GM12864 (cell line): ENCODE results near the gene OR4D1.

Source experiments
- DNase-seq: peaks from one replicate; pipeline ENCODE4 v3.0.0-alpha.2; 2011; ENCODE audit warnings: low read depth
- H3K4me3 ChIP-seq: 2 replicates; pipeline ENCODE4 v1.5.1; 2011; ENCODE audit warnings: mild to moderate bottlenecking, low read depth, low read length, control low read depth
- TF ChIP-seq, protein P1 (sequence below): IDR thresholded peaks from 2 replicates; pipeline ENCODE4 v1.5.1; 2011; ENCODE audit warnings: low read depth, mild to moderate bottlenecking, moderate library complexity, low read length, control low read depth, inconsistent platforms; ENCODE audit errors: missing control alignments

The OR4D1 gene

GRCh38 chr17:58202859-58203258, 54.7 kb downstream of the OR4D1 start:
- no peak overlapping the region for H3K4me3 ChIP-seq
- TF ChIP-seq, protein P1, sequence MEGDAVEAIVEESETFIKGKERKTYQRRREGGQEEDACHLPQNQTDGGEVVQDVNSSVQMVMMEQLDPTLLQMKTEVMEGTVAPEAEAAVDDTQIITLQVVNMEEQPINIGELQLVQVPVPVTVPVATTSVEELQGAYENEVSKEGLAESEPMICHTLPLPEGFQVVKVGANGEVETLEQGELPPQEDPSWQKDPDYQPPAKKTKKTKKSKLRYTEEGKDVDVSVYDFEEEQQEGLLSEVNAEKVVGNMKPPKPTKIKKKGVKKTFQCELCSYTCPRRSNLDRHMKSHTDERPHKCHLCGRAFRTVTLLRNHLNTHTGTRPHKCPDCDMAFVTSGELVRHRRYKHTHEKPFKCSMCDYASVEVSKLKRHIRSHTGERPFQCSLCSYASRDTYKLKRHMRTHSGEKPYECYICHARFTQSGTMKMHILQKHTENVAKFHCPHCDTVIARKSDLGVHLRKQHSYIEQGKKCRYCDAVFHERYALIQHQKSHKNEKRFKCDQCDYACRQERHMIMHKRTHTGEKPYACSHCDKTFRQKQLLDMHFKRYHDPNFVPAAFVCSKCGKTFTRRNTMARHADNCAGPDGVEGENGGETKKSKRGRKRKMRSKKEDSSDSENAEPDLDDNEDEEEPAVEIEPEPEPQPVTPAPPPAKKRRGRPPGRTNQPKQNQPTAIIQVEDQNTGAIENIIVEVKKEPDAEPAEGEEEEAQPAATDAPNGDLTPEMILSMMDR: no peak
- DNase-seq: no peak

- no peak for DNase-seq
- no peak overlapping the region for H3K4me3 ChIP-seq
- TF ChIP-seq, protein P1: no peak
Measured at GRCh38 chr17:58204796-58205195, 56.6 kb downstream of the OR4D1 start.

DNA sequence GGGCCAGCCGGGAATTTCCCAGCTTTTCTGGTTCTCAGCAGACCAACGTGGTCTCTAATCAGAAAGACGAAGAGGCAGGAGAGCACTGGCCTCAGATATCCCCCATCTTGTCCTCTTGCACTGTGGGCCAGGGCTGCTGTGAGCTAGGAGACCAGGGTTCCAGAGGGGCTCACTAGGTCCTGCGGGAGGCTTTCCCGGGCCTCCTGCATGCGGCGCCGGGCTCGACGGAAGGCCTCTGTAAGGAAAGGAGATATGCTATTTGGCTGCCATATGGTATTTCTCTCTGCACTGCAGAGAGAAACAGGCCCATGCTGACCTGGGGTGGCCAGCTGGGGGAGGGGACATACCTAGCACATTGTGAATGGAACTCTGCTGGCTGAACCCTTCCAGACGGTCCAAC, 57.8 kb downstream of the OR4D1 start:
- TF ChIP-seq, protein P1: no peak
- no peak overlapping the region for H3K4me3 ChIP-seq
- no peak for DNase-seq

- no peak for DNase-seq
- H3K4me3 ChIP-seq: no peak overlapping the region
- TF ChIP-seq, protein P1: no peak
Measured at GRCh38 chr17:58207451-58207850, 59.3 kb downstream of the OR4D1 start.

GRCh38 chr17:58208344-58208743, 60.2 kb downstream of the OR4D1 start:
- no peak overlapping the region for H3K4me3 ChIP-seq
- TF ChIP-seq, protein P1: no peak
- no peak for DNase-seq
